ENCODE results near the gene PTPA. TPM values are rescaled to one million over a fixed set of nuclear protein-coding genes. Genes with fewer than 3 reads are reported as not detected.

The PTPA gene
- total and polyA plus RNA-seq, 10 of the 15 experiments (the other 5 are each of a cell fraction or from before 2014, with no cell fraction given): 1.6 to 111 (median 55.1) TPM

GRCh38 chr9:129138476-129139232 lies 27.4 kb downstream of the PTPA start:
- Histone ChIP-seq H3K4me2 (ENCODE audit: control insufficient read depth, insufficient read depth) (no peak overlapping the region), H3K9ac (ENCODE audit: control insufficient read depth, insufficient read depth, low read length) (no peak overlapping the region), H4K20me1 (ENCODE audit: control insufficient read depth, insufficient read depth) (no peaks in the 10 kb centered on the region), H3K4me3 (no peak overlapping the region), H2AFZ (ENCODE audit: control insufficient read depth, low read depth, low read length) (no peak overlapping the region), H3K36me3 (ENCODE audit: control insufficient read depth in 2 of 2, insufficient read depth in 2 of 2, low read length in 1 of 2) (peaks cover 3 to 26% of the 10 kb centered on the region in 2 experiments; a peak in 3 of 4 replicates), H3K27ac (ENCODE audit: control insufficient read depth, insufficient read depth) (no peak overlapping the region), H3K27me3 (replicated peaks in 1 of 2; ENCODE audit: control insufficient read depth in 2 of 2, insufficient read depth in 2 of 2, low read length in 1 of 2) (no peaks in the 10 kb centered on the region), H3K79me2 (ENCODE audit: control insufficient read depth, insufficient read depth, low read length) (peaks cover 7% of the 10 kb centered on the region), H3K9me3 (replicated peaks; ENCODE audit: control insufficient read depth, insufficient read depth, low read length) (no peaks in the 10 kb centered on the region), H3K4me1 (ENCODE audit: control insufficient read depth, insufficient read depth, low read length) (peaks cover 41% of the 10 kb centered on the region)
- no TSS peak for BruUV-seq (replicated peaks)
- ChIA-PET RAD21 (ENCODE audit: unreplicated experiment) (interaction anchor here (0.6 to 7.8 kb wide), 13 partner anchors 10 to 588 kb away, joined by 3 to 197 read pairs (median 10); partner anchors contain the start of genes IER5L and NTMT1), SMC1A (ENCODE audit: uncharacterized antibody, unreplicated experiment) (interaction anchor here (0.8 to 8.1 kb wide), 14 partner anchors 8 to 485 kb away, joined by 3 to 116 read pairs (median 7); partner anchors contain the start of genes C9orf50, IER5L and NTMT1), POLR2A (interaction anchor here (0.8 to 2.6 kb wide), 5 partner anchors 26 to 486 kb away, joined by 3 to 21 read pairs (median 4); partner anchors contain the start of gene NTMT1), CTCF (interaction anchor here (0.6 to 11.0 kb wide), 25 partner anchors 9 to 1579 kb away, joined by 3 to 273 read pairs (median 8); partner anchors contain the start of genes C9orf50 and NTMT1)
- in situ Hi-C loops (cut with MboI) (no loop called here), intact Hi-C loops (cut with micrococcal nuclease; ENCODE audit: unreplicated experiment) (loop anchor here (1.0 to 5.0 kb wide), 3 partner anchors 472 to 644 kb away; no protein-coding TSS in a partner anchor)
- no peak for DNase-seq (ENCODE audit: low read depth, low spot score)
- WGBS (ENCODE audit: insufficient coverage, insufficient replicate concordance, low lambda C conversion rate, missing lambda C conversion rate): 71% methylated on average over 21 of the region's 21 CpGs
- ATAC-seq: no peak
- no peak for FAIRE-seq
- TF ChIP-seq, protein P1, sequence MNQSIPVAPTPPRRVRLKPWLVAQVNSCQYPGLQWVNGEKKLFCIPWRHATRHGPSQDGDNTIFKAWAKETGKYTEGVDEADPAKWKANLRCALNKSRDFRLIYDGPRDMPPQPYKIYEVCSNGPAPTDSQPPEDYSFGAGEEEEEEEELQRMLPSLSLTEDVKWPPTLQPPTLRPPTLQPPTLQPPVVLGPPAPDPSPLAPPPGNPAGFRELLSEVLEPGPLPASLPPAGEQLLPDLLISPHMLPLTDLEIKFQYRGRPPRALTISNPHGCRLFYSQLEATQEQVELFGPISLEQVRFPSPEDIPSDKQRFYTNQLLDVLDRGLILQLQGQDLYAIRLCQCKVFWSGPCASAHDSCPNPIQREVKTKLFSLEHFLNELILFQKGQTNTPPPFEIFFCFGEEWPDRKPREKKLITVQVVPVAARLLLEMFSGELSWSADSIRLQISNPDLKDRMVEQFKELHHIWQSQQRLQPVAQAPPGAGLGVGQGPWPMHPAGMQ (IDR thresholded peaks at IDR 0.05; ENCODE audit: borderline replicate concordance): no peak
- TF ChIP-seq, protein P2, sequence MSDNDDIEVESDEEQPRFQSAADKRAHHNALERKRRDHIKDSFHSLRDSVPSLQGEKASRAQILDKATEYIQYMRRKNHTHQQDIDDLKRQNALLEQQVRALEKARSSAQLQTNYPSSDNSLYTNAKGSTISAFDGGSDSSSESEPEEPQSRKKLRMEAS (IDR thresholded peaks at IDR 0.05; ENCODE audit: low read depth, low read length): no peak
- no peak for TF ChIP-seq HDGF (IDR thresholded peaks at IDR 0.05)
- TF ChIP-seq, protein P3, sequence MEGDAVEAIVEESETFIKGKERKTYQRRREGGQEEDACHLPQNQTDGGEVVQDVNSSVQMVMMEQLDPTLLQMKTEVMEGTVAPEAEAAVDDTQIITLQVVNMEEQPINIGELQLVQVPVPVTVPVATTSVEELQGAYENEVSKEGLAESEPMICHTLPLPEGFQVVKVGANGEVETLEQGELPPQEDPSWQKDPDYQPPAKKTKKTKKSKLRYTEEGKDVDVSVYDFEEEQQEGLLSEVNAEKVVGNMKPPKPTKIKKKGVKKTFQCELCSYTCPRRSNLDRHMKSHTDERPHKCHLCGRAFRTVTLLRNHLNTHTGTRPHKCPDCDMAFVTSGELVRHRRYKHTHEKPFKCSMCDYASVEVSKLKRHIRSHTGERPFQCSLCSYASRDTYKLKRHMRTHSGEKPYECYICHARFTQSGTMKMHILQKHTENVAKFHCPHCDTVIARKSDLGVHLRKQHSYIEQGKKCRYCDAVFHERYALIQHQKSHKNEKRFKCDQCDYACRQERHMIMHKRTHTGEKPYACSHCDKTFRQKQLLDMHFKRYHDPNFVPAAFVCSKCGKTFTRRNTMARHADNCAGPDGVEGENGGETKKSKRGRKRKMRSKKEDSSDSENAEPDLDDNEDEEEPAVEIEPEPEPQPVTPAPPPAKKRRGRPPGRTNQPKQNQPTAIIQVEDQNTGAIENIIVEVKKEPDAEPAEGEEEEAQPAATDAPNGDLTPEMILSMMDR (IDR thresholded peaks at IDR 0.05 in 2 of 3, conservative IDR thresholded peaks at IDR 0.05 in 1 of 3; ENCODE audit: control insufficient read depth in 2 of 3, extremely low read depth in 1 of 3, insufficient read depth in 1 of 3, low read depth in 3 of 3, low read length in 3 of 3): no peak
- TF ChIP-seq PAX5 (IDR thresholded peaks at IDR 0.05; ENCODE audit: borderline replicate concordance, low read depth, low read length): no peak
- TF ChIP-seq ZBTB40 (IDR thresholded peaks at IDR 0.05; ENCODE audit: borderline replicate concordance): no peak
- no peak for TF ChIP-seq TARDBP (IDR thresholded peaks at IDR 0.05; ENCODE audit: borderline replicate concordance)
- no peak for TF ChIP-seq MTA2 (IDR thresholded peaks at IDR 0.05; ENCODE audit: low read depth)
- no peak for TF ChIP-seq POLR2AphosphoS2 (IDR thresholded peaks at IDR 0.05; ENCODE audit: low read depth, low read length)
- no peak for TF ChIP-seq NR2C1 (IDR thresholded peaks at IDR 0.05)
- no peak for TF ChIP-seq RCOR1 (conservative IDR thresholded peaks at IDR 0.05; ENCODE audit: low read depth, low read length)
- no peak for TF ChIP-seq MXI1 (IDR thresholded peaks at IDR 0.05; ENCODE audit: low read depth, low read length)
- TF ChIP-seq SMC3 (IDR thresholded peaks at IDR 0.05; ENCODE audit: borderline replicate concordance, low read length): no peak
- no peak for TF ChIP-seq HCFC1 (IDR thresholded peaks at IDR 0.05; ENCODE audit: low read length)
- no peak for TF ChIP-seq NR2C2 (IDR thresholded peaks at IDR 0.05; ENCODE audit: borderline replicate concordance, control insufficient read depth, insufficient read length, low read depth)
- TF ChIP-seq SREBF2 (IDR thresholded peaks at IDR 0.05; ENCODE audit: low read length): no peak
